SK-N-SH (cell line): ENCODE data around the gene ELMO1. TPM values are rescaled to one million over a fixed set of nuclear protein-coding genes. Genes with fewer than 3 reads are reported as not detected.

ENCODE experiments used
- CTCF ChIA-PET: fragments of 300-600, 350-600 bp; formaldehyde crosslinking; extraction: SDS; loops from one replicate; lab custom pipeline; 2021; lab: Yijun Ruan, JAX
- POLR2A ChIA-PET: fragments of 350-600 bp; sonication (Branson Sonifier 250); formaldehyde crosslinking; extraction: SDS; loops from one replicate; lab custom pipeline; 2020; ENCODE audit warnings: antibody characterized with exemption, inconsistent platforms; lab: Yijun Ruan, JAX
- DNase-seq: peaks from one replicate; pipeline ENCODE4 v3.0.0; 2012
- H2AFZ ChIP-seq: fragments of 200-600 bp; sonication (generic); 2 replicates; pipeline ENCODE4 v1.8.1; 2016; ENCODE audit warnings: antibody characterized with exemption, mild to moderate bottlenecking, low read depth
- H3F3A ChIP-seq: fragments of 200-600 bp; sonication (generic); replicated peaks from 2 replicates; pipeline ENCODE3; 2016; ENCODE audit warnings: antibody characterized with exemption, mild to moderate bottlenecking; ENCODE audit not compliant: insufficient read depth
- H3K27ac ChIP-seq, 2 experiments: fragments of 200-500 bp in 1 of 2; fragments of 200-600 bp in 1 of 2; sonication (Bioruptor generic) in 1 of 2; sonication (generic), shearing (Covaris generic) in 1 of 2; 2 replicates each; pipeline versions ENCODE4 v1.5.1 to v1.6.1; 2014 to 2016; ENCODE audit warnings: low read depth in 2 of 2, inconsistent platforms in 1 of 2, low read length in 1 of 2, mild to moderate bottlenecking in 1 of 2, mixed read lengths in 1 of 2
- H3K27me3 ChIP-seq: fragments of 200-600 bp; sonication (generic), shearing (Covaris generic); 2 replicates; pipeline ENCODE4 v1.6.1; 2016; ENCODE audit warnings: mixed run types; ENCODE audit not compliant: insufficient read depth
- H3K36me3 ChIP-seq, 2 experiments: fragments of 200-500 bp in 1 of 2; fragments of 200-600 bp in 1 of 2; sonication (Bioruptor generic) in 1 of 2; sonication (generic) in 1 of 2; replicated peaks in 1 of 2; 2 replicates each; pipeline versions ENCODE3 to v1.5.1; 2014 to 2016; ENCODE audit warnings: low read length in 1 of 2, mild to moderate bottlenecking in 1 of 2; ENCODE audit not compliant: insufficient read depth in 2 of 2, control insufficient read depth in 1 of 2
- H3K4me1 ChIP-seq, 2 experiments: fragments of 200-500 bp in 1 of 2; fragments of 200-600 bp in 1 of 2; sonication (Bioruptor generic) in 1 of 2; sonication (generic), shearing (Covaris generic) in 1 of 2; 2 replicates each; pipeline versions ENCODE4 v1.5.1 to v1.6.1; 2014 to 2016; ENCODE audit warnings: low read depth in 1 of 2, low read length in 1 of 2, mixed run types in 1 of 2; ENCODE audit not compliant: insufficient read depth in 2 of 2, control insufficient read depth in 1 of 2
- H3K4me2 ChIP-seq: fragments of 200-600 bp; sonication (generic), shearing (Covaris generic); 2 replicates; pipeline ENCODE4 v1.6.1; 2017; ENCODE audit warnings: mixed run types
- H3K4me3 ChIP-seq, 2 experiments: fragments of 200-500 bp in 1 of 2; fragments of 200-600 bp in 1 of 2; sonication (Bioruptor generic) in 1 of 2; sonication (generic), shearing (Covaris generic) in 1 of 2; 2 replicates each; pipeline versions ENCODE4 v1.5.1 to v1.8.1; 2014 to 2016; ENCODE audit warnings: low read depth in 2 of 2, inconsistent platforms in 1 of 2, low read length in 1 of 2, mild to moderate bottlenecking in 1 of 2, mixed read lengths in 1 of 2, moderate library complexity in 1 of 2
- H3K79me2 ChIP-seq: fragments of 200-600 bp; sonication (generic); 2 replicates; pipeline ENCODE4 v1.8.1; 2017; ENCODE audit warnings: mild to moderate bottlenecking; ENCODE audit not compliant: insufficient read depth
- H3K9ac ChIP-seq: fragments of 200-600 bp; sonication (generic); 2 replicates; pipeline ENCODE4 v1.6.1; 2017; ENCODE audit warnings: mixed run types
- H3K9me2 ChIP-seq: fragments of 200-600 bp; sonication (generic); 2 replicates; pipeline ENCODE4 v1.6.1; 2017; ENCODE audit warnings: mixed run types
- H3K9me3 ChIP-seq: fragments of 200-600 bp; sonication (generic); 2 replicates; pipeline ENCODE4 v1.6.1; 2017; ENCODE audit warnings: mixed run types, mild to moderate bottlenecking, moderate library complexity
- H4K20me1 ChIP-seq: fragments of 200-600 bp; sonication (generic); 2 replicates; pipeline ENCODE4 v1.6.1; 2017; ENCODE audit warnings: mild to moderate bottlenecking, mixed run types; ENCODE audit not compliant: insufficient read depth
- CHD2 ChIP-seq: fragments of 150-350 bp; IDR thresholded peaks from 2 replicates; pipeline ENCODE4 v1.6.1; 2018; ENCODE audit warnings: low read length; ENCODE audit not compliant: partially characterized antibody
- ELF1 ChIP-seq: IDR thresholded peaks from 2 replicates; pipeline ENCODE4 v1.4.0; 2012
- EP300 ChIP-seq, 2 experiments: IDR thresholded peaks; 2 replicates each; pipeline versions ENCODE4 v1.4.0 to v1.6.1; 2012; ENCODE audit warnings: borderline replicate concordance in 1 of 2, low read depth in 1 of 2, low read length in 1 of 2
- EZH2phosphoT487 ChIP-seq: fragments of 200-600 bp; sonication (generic); IDR thresholded peaks from 2 replicates; pipeline ENCODE4 v1.6.1; 2017; ENCODE audit warnings: low read depth, mixed run types, mild to moderate bottlenecking, antibody characterized with exemption, moderate library complexity, borderline replicate concordance
- FOXJ3 ChIP-seq: sonication (generic); formaldehyde crosslinking; IDR thresholded peaks from 2 replicates; pipeline ENCODE4 v1.5.1; 2020; ENCODE audit warnings: mild to moderate bottlenecking, missing genetic modification reagents
- JUND ChIP-seq: IDR thresholded peaks from 2 replicates; pipeline ENCODE4 v1.4.0; 2012
- NRF1 ChIP-seq: IDR thresholded peaks from 2 replicates; pipeline ENCODE4 v1.6.1; 2012; ENCODE audit warnings: low read depth, mild to moderate bottlenecking, low read length
- POLR2AphosphoS5 ChIP-seq: IDR thresholded peaks from 2 replicates; pipeline ENCODE4 v1.6.1; 2012; ENCODE audit warnings: low read depth, low read length
- RAD21 ChIP-seq: IDR thresholded peaks from 2 replicates; pipeline ENCODE4 v1.6.1; 2012; ENCODE audit warnings: mild to moderate bottlenecking, low read length
- RCOR1 ChIP-seq: fragments of 150-350 bp; IDR thresholded peaks from 2 replicates; pipeline ENCODE4 v1.6.1; 2017; ENCODE audit warnings: antibody characterized with exemption, low read length
- SIN3A ChIP-seq: IDR thresholded peaks from 2 replicates; pipeline ENCODE4 v1.6.1; 2012; ENCODE audit warnings: low read depth, mild to moderate bottlenecking, low read length, moderate library complexity, borderline replicate concordance
- SMC3 ChIP-seq: IDR thresholded peaks from 2 replicates; pipeline ENCODE4 v1.6.1; 2012; ENCODE audit warnings: low read depth, low read length, improper control_type of control experiment
- TCF12 ChIP-seq: IDR thresholded peaks from 2 replicates; pipeline ENCODE4 v1.4.0; 2012
- TEAD4 ChIP-seq: IDR thresholded peaks from 2 replicates; pipeline ENCODE4 v1.4.0; 2012; ENCODE audit warnings: mild to moderate bottlenecking, borderline replicate concordance; ENCODE audit not compliant: insufficient read depth
- YY1 ChIP-seq: IDR thresholded peaks from 2 replicates; pipeline ENCODE4 v1.4.0; 2012; ENCODE audit warnings: low read depth, mild to moderate bottlenecking
- WGBS: methylation state at CpG from one replicate; pipeline ENCODE4 v1.1.6; 2017; ENCODE audit warnings: low lambda C conversion rate; 5-methylcytosine and 5-hydroxymethylcytosine counted together
- polyA plus RNA-seq, 3 experiments: library from polyadenylated mRNA; depleted of rRNA; stranded (reverse); fragments of >200 nt; gene quantifications; 2 replicates each; pipeline ENCODE4 v1.2.3, GENCODE V29; 2012
- TF ChIP-seq, protein P1 (sequence below): fragments of 150-350 bp; IDR thresholded peaks from 2 replicates; pipeline ENCODE4 v1.6.1; 2017; ENCODE audit warnings: antibody characterized with exemption, low read length, low read depth, borderline replicate concordance
- TF ChIP-seq, protein P2 (sequence below): IDR thresholded peaks from 2 replicates; pipeline ENCODE4; 2012
- TF ChIP-seq, protein P3 (sequence below): IDR thresholded peaks from 2 replicates; pipeline ENCODE4 v1.4.0; 2012; ENCODE audit warnings: low read depth, borderline replicate concordance
- TF ChIP-seq, protein P4 (sequence below): IDR thresholded peaks from 2 replicates; pipeline ENCODE4 v1.4.0; 2012; ENCODE audit warnings: low read depth

ELMO1 gene
- polyA plus RNA-seq, 1 of the 3 experiments (the other 2 are of a cell fraction): 0.64 TPM

DNA sequence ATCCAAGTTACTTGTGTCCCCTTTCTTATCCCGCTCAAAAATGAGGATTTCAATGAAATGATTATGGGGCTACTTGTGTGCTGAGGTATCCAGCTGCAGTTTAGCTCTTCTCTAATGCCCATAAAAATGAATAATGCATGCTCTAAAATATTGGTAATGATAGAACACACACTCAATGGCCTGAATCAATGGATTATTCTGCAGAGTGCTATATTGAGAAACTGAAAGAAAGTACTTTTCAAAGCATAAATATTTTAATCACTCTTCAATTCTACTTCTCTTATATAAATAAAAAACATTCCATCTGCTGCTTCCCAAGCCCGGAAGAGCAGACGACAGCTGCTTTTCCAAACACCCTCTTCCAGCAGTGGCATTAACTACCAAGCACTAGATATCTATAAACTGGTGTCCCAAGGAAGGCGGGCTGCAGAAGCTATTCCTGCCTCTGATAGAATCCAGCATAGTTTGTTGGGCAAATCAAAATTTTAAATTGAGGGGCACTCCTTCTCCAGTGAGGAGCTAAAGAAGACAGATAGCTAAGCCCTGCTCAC, 439.5 kb downstream of the ELMO1 start:
- no peak overlapping the region for H2AFZ ChIP-seq
- H3K27ac ChIP-seq: no peak overlapping the region
- TF ChIP-seq SIN3A: no peak
- no peak for TF ChIP-seq POLR2AphosphoS5
- TF ChIP-seq ELF1: no peak
- TF ChIP-seq FOXJ3 (CRISPR knock-in tag): no peak
- no peak for TF ChIP-seq CHD2
- TF ChIP-seq, protein P1, sequence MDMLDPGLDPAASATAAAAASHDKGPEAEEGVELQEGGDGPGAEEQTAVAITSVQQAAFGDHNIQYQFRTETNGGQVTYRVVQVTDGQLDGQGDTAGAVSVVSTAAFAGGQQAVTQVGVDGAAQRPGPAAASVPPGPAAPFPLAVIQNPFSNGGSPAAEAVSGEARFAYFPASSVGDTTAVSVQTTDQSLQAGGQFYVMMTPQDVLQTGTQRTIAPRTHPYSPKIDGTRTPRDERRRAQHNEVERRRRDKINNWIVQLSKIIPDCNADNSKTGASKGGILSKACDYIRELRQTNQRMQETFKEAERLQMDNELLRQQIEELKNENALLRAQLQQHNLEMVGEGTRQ: no peak
- TF ChIP-seq, protein P2, sequence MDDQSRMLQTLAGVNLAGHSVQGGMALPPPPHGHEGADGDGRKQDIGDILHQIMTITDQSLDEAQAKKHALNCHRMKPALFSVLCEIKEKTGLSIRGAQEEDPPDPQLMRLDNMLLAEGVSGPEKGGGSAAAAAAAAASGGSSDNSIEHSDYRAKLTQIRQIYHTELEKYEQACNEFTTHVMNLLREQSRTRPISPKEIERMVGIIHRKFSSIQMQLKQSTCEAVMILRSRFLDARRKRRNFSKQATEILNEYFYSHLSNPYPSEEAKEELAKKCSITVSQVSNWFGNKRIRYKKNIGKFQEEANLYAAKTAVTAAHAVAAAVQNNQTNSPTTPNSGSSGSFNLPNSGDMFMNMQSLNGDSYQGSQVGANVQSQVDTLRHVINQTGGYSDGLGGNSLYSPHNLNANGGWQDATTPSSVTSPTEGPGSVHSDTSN: no peak
- TF ChIP-seq JUND: no peak
- TF ChIP-seq RAD21: no peak
- no peak for TF ChIP-seq SMC3
- TF ChIP-seq, protein P3, sequence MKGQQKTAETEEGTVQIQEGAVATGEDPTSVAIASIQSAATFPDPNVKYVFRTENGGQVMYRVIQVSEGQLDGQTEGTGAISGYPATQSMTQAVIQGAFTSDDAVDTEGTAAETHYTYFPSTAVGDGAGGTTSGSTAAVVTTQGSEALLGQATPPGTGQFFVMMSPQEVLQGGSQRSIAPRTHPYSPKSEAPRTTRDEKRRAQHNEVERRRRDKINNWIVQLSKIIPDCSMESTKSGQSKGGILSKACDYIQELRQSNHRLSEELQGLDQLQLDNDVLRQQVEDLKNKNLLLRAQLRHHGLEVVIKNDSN: no peak
- no peak for TF ChIP-seq YY1
- TF ChIP-seq EP300 (IDR thresholded peaks at IDR 0.05; ENCODE audit: borderline replicate concordance in 1 of 2, low read depth in 1 of 2, low read length in 1 of 2): no peak
- TF ChIP-seq EZH2phosphoT487: no peak
- no peak for TF ChIP-seq NRF1
- TF ChIP-seq TEAD4: no peak
- no peak for TF ChIP-seq RCOR1
- TF ChIP-seq, protein P4, sequence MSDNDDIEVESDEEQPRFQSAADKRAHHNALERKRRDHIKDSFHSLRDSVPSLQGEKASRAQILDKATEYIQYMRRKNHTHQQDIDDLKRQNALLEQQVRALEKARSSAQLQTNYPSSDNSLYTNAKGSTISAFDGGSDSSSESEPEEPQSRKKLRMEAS: no peak
- no peak for TF ChIP-seq TCF12
- TF ChIP-seq, all 33 proteins: peak for 0
- CTCF ChIA-PET: interaction anchor here (0.6 to 5.3 kb wide), 11 partner anchors 10 to 568 kb away, joined by 3 to 54 read pairs (median 4); no protein-coding TSS in a partner anchor
- H3K4me1 ChIP-seq: peaks cover 0 to 52% of the 10 kb centered on the region in 2 experiments; a peak in 2 of 4 replicates
- POLR2A ChIA-PET: no interaction called here
- H3K9ac ChIP-seq: no peak overlapping the region
- H3K27me3 ChIP-seq: peaks cover 36% of the 10 kb centered on the region
- no peaks in the 10 kb centered on the region for H3F3A ChIP-seq
- no peaks in the 10 kb centered on the region for H3K9me3 ChIP-seq
- H3K4me3 ChIP-seq: no peak overlapping the region
- WGBS: 45% methylated on average over 4 of the region's 4 CpGs
- no peak overlapping the region for H3K4me2 ChIP-seq
- H3K36me3 ChIP-seq: no peaks in the 10 kb centered on the region
- H3K9me2 ChIP-seq: no peaks in the 10 kb centered on the region
- no peak for DNase-seq
- no peaks in the 10 kb centered on the region for H3K79me2 ChIP-seq
- H4K20me1 ChIP-seq: no peaks in the 10 kb centered on the region
